ENCODE measurements around the gene SHKBP1. TPM values are rescaled to one million over a fixed set of nuclear protein-coding genes. Genes with fewer than 3 reads are reported as not detected.

The SHKBP1 gene
- total RNA-seq, 2 donors from 2014 or later, result 15.8 to 35.6 TPM

- no peak overlapping the region for H3K4me3 ChIP-seq
- H3K27me3 ChIP-seq, result peaks cover 0 to 5% of the 10 kb centered on the region in 2 donors
- no peaks in the 10 kb centered on the region for H3K9me3 ChIP-seq
- no peaks in the 10 kb centered on the region for H3K36me3 ChIP-seq
- peaks cover 0 to 31% of the 10 kb centered on the region in 2 donors for H3K4me1 ChIP-seq
- no peak overlapping the region for H3K27ac ChIP-seq
- DNase-seq (ENCODE audit: low spot score), result no peak
- TF ChIP-seq CTCF (IDR thresholded peaks at IDR 0.05), result no peak
These were observed 18.0 kb downstream of the SHKBP1 start for GRCh38 chr19:40594657-40595091.

- peaks cover 0 to 49% of the 10 kb centered on the region in 2 donors for H3K4me1 ChIP-seq
- H3K4me3 ChIP-seq, result peak overlapping the region in 1 of 2 donors; percentile 40
- H3K9me3 ChIP-seq, result no peaks in the 10 kb centered on the region
- H3K27me3 ChIP-seq, result peaks cover 5% of the 10 kb centered on the region in 2 donors
- TF ChIP-seq CTCF (IDR thresholded peaks at IDR 0.05), result no peak
- no peak for DNase-seq (ENCODE audit: low spot score)
- no peaks in the 10 kb centered on the region for H3K36me3 ChIP-seq
- H3K27ac ChIP-seq, result no peak overlapping the region
These were observed 20.1 kb downstream of the SHKBP1 start for GRCh38 chr19:40596608-40597328.

GRCh38 chr19:40597329-40597838 is 20.7 kb downstream of the SHKBP1 start:
- no peak overlapping the region for H3K27ac ChIP-seq

GRCh38 chr19:40598121-40598917 is 21.6 kb downstream of the SHKBP1 start:
- peaks cover 5% of the 10 kb centered on the region in 2 donors for H3K27me3 ChIP-seq

More at GRCh38 chr19:40597329-40597838, 20.7 kb downstream of the SHKBP1 start:
- Histone ChIP-seq H3K27me3 (peaks cover 5% of the 10 kb centered on the region in 2 donors), H3K4me1 (peaks cover 0 to 55% of the 10 kb centered on the region in 2 donors), H3K9me3 (no peaks in the 10 kb centered on the region), H3K36me3 (no peaks in the 10 kb centered on the region), H3K4me3 (peak overlapping the region in 1 of 2 donors; percentile 40)
- DNase-seq (ENCODE audit: low spot score), result no peak
- no peak for TF ChIP-seq CTCF (IDR thresholded peaks at IDR 0.05)

GRCh38 chr19:40598918-40599307 is 22.2 kb downstream of the SHKBP1 start:
- H3K4me1 ChIP-seq, result peaks cover 0 to 71% of the 10 kb centered on the region in 2 donors
- DNase-seq (ENCODE audit: low spot score), result no peak
- no peak overlapping the region for H3K4me3 ChIP-seq
- peak in 1 of 2 donors; percentile 2 for TF ChIP-seq CTCF (IDR thresholded peaks at IDR 0.05)
- peaks cover 5% of the 10 kb centered on the region in 2 donors for H3K27me3 ChIP-seq
- H3K36me3 ChIP-seq, result no peaks in the 10 kb centered on the region
- H3K27ac ChIP-seq, result peak overlapping the region; percentile 83
- H3K9me3 ChIP-seq, result no peaks in the 10 kb centered on the region

More at GRCh38 chr19:40598121-40598917, 21.6 kb downstream of the SHKBP1 start:
- Histone ChIP-seq H3K4me3 (no peak overlapping the region), H3K27ac (peak overlapping the region; percentile 83), H3K4me1 (peaks cover 0 to 65% of the 10 kb centered on the region in 2 donors), H3K36me3 (no peaks in the 10 kb centered on the region), H3K9me3 (no peaks in the 10 kb centered on the region)
- peak; percentile 96 to 98 for TF ChIP-seq CTCF (IDR thresholded peaks at IDR 0.05)
- peak; percentile 94 for DNase-seq (ENCODE audit: low spot score)
